WTC11 (cell line): ENCODE measurements around the gene ATP2B3. TPM values are rescaled to one million over a fixed set of nuclear protein-coding genes. Genes with fewer than 3 reads are reported as not detected.

Experiments used
- ATAC-seq: fragments of 200-7000 bp; cut with Tn5 transposase; 2 replicates; pipeline ENCODE4 v1.10.0; 2021; ENCODE audit warnings: mild to moderate bottlenecking, moderate library complexity
- CTCF ChIA-PET: fragments of 300-600 bp; sonication (Branson Sonifier 250); formaldehyde crosslinking; loops from one replicate; lab custom pipeline; 2021; ENCODE audit warnings: antibody characterized with exemption; lab: Charles Lee
- POLR2A ChIA-PET: fragments of 350-600 bp; sonication (Branson Sonifier 250); formaldehyde crosslinking; loops from one replicate; lab custom pipeline; 2021; ENCODE audit warnings: antibody characterized with exemption; lab: Charles Lee
- DNase-seq: peaks from one replicate; pipeline ENCODE4 v3.0.0; 2021; ENCODE audit warnings: low spot score
- H3K27ac Mint-ChIP-seq: 2 replicates; pipeline ENCODE4 v1.8.0; 2021; ENCODE audit warnings: mixed read lengths
- H3K27me3 Mint-ChIP-seq: 2 replicates; pipeline ENCODE4 v1.8.0; 2021; ENCODE audit warnings: low read depth, mild to moderate bottlenecking, moderate library complexity, mixed read lengths
- H3K36me3 Mint-ChIP-seq: 2 replicates; pipeline ENCODE4 v1.8.0; 2021; ENCODE audit warnings: mixed read lengths
- H3K4me1 Mint-ChIP-seq: 2 replicates; pipeline ENCODE4 v1.8.0; 2022; ENCODE audit warnings: mixed read lengths
- H3K4me3 Mint-ChIP-seq: 2 replicates; pipeline ENCODE4 v1.8.0; 2021; ENCODE audit warnings: mild to moderate bottlenecking, moderate library complexity, mixed read lengths
- H3K9me3 Mint-ChIP-seq: 2 replicates; pipeline ENCODE4 v1.8.0; 2021; ENCODE audit warnings: mixed read lengths
- CREB1 ChIP-seq: sonication (generic); formaldehyde crosslinking; IDR thresholded peaks from 2 replicates; pipeline ENCODE4 v1.8.0; 2023; ENCODE audit warnings: mild to moderate bottlenecking, missing genetic modification reagents
- FOXP1 ChIP-seq: sonication (generic); formaldehyde crosslinking; IDR thresholded peaks from 2 replicates; pipeline ENCODE4 v1.8.0; 2022; ENCODE audit warnings: missing genetic modification reagents, mild to moderate bottlenecking, moderate library complexity, borderline replicate concordance
- FOXP4 ChIP-seq: sonication (generic); formaldehyde crosslinking; IDR thresholded peaks from 2 replicates; pipeline ENCODE4 v1.8.0; 2022; ENCODE audit warnings: mild to moderate bottlenecking, missing genetic modification reagents
- GRHL2 ChIP-seq: fragments of 250-450 bp; sonication (Bioruptor Pico); IDR thresholded peaks from 2 replicates; pipeline ENCODE4 v1.8.0; 2022; ENCODE audit warnings: mild to moderate bottlenecking, moderate library complexity; ENCODE audit not compliant: insufficient replicate concordance, severe bottlenecking
- JUN ChIP-seq: sonication (generic); formaldehyde crosslinking; IDR thresholded peaks from 2 replicates; pipeline ENCODE4 v1.8.0; 2023; ENCODE audit warnings: mild to moderate bottlenecking, missing genetic modification reagents
- NFE2L1 ChIP-seq: sonication (generic); formaldehyde crosslinking; IDR thresholded peaks from 2 replicates; pipeline ENCODE4 v1.8.1; 2023; ENCODE audit warnings: missing genetic modification reagents
- NR1H2 ChIP-seq: sonication (generic); formaldehyde crosslinking; IDR thresholded peaks from 2 replicates; pipeline ENCODE4 v1.9.0; 2021; ENCODE audit warnings: mild to moderate bottlenecking, moderate library complexity, missing genetic modification reagents
- OVOL2 ChIP-seq: fragments of 250-450 bp; sonication (Bioruptor Pico); IDR thresholded peaks from 2 replicates; pipeline ENCODE4 v1.9.0; 2021; ENCODE audit warnings: mild to moderate bottlenecking, borderline replicate concordance
- PREB ChIP-seq: sonication (generic); formaldehyde crosslinking; IDR thresholded peaks from 2 replicates; pipeline ENCODE4 v1.8.1; 2022; ENCODE audit warnings: mild to moderate bottlenecking, missing genetic modification reagents, moderate library complexity, borderline replicate concordance
- RORB ChIP-seq: fragments of 250-450 bp; sonication (Bioruptor Pico); IDR thresholded peaks from 2 replicates; pipeline ENCODE4 v1.9.0; 2021; ENCODE audit warnings: mild to moderate bottlenecking
- ZNF263 ChIP-seq: sonication (generic); formaldehyde crosslinking; IDR thresholded peaks from 2 replicates; pipeline ENCODE4 v1.8.1; 2022; ENCODE audit warnings: low read depth, mild to moderate bottlenecking, moderate library complexity, missing genetic modification reagents
- total RNA-seq: library from RNA; stranded (reverse); gene quantifications from 3 replicates; pipeline ENCODE4 v1.2.3, GENCODE V29; 2021
- TF ChIP-seq, protein P1 (sequence below): sonication (generic); formaldehyde crosslinking; IDR thresholded peaks from 2 replicates; pipeline ENCODE4 v1.8.1; 2022; ENCODE audit warnings: low read depth, mild to moderate bottlenecking, moderate library complexity, missing genetic modification reagents, borderline replicate concordance
- TF ChIP-seq, protein P2 (sequence below): sonication (generic); formaldehyde crosslinking; IDR thresholded peaks from 2 replicates; pipeline ENCODE4 v1.8.1; 2023; ENCODE audit warnings: mild to moderate bottlenecking, missing genetic modification reagents, moderate library complexity
- TF ChIP-seq, protein P3 (sequence below): fragments of 200-600 bp; IDR thresholded peaks from 2 replicates; pipeline ENCODE4 v1.8.0; 2022; ENCODE audit warnings: antibody characterized with exemption
- TF ChIP-seq, protein P4 (sequence below): fragments of 250-450 bp; sonication (Bioruptor Pico); conservative IDR thresholded peaks from 2 replicates; pipeline ENCODE4 v1.9.0; 2021; ENCODE audit warnings: mild to moderate bottlenecking

The ATP2B3 gene
- total RNA-seq, 1 experiment from 2014 or later: 0.28 TPM

DNA sequence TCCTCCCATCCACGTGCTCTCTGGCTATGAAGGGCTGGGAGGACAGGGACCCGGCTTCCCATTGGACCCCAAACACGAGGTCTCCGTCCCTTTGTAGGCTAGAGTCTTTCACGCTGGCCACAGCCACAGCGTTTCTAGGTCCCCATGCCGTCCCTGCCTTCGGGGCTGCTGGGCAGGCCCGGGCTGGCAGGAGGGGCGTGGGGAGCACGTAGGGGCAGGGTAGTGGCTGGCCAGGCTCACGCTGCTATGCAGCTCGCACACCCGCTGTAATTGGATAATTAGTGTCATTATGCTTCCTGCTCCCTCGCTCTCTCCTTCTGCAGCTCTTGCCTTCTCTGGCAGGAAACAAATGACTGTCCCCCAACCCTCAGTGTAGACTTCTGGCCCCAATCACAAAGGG lies 9.8 kb downstream of the ATP2B3 start (continued):
- TF ChIP-seq, protein P1, sequence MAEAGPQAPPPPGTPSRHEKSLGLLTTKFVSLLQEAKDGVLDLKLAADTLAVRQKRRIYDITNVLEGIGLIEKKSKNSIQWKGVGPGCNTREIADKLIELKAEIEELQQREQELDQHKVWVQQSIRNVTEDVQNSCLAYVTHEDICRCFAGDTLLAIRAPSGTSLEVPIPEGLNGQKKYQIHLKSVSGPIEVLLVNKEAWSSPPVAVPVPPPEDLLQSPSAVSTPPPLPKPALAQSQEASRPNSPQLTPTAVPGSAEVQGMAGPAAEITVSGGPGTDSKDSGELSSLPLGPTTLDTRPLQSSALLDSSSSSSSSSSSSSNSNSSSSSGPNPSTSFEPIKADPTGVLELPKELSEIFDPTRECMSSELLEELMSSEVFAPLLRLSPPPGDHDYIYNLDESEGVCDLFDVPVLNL (CRISPR knock-in tag): no peak

- Mint-ChIP-seq H3K27me3 (no peaks in the 10 kb centered on the region; the same call in 1 of the 2 replicates), H3K9me3 (no peaks in the 10 kb centered on the region), H3K4me3 (no peak overlapping the region), H3K4me1 (no peaks in the 10 kb centered on the region), H3K27ac (no peak overlapping the region), H3K36me3 (no peaks in the 10 kb centered on the region)
- no peak for ATAC-seq
- ChIA-PET CTCF (interaction anchor here (0.6 to 1.6 kb wide), 3 partner anchors 9 to 138 kb away, joined by 4 to 7 read pairs (median 5); partner anchors contain the start of gene DUSP9), POLR2A (no interaction called here)
- DNase-seq: no peak
- TF ChIP-seq, protein P2, sequence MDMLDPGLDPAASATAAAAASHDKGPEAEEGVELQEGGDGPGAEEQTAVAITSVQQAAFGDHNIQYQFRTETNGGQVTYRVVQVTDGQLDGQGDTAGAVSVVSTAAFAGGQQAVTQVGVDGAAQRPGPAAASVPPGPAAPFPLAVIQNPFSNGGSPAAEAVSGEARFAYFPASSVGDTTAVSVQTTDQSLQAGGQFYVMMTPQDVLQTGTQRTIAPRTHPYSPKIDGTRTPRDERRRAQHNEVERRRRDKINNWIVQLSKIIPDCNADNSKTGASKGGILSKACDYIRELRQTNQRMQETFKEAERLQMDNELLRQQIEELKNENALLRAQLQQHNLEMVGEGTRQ (CRISPR knock-in tag): no peak
- TF ChIP-seq FOXP1 (CRISPR knock-in tag) (no peak), GRHL2 (CRISPR knock-in tag) (no peak), RORB (CRISPR knock-in tag) (no peak), JUN (CRISPR knock-in tag) (no peak), NR1H2 (no peak), CREB1 (CRISPR knock-in tag) (no peak), OVOL2 (CRISPR knock-in tag) (no peak), ZNF263 (CRISPR knock-in tag) (no peak), NFE2L1 (CRISPR knock-in tag) (no peak), FOXP4 (no peak), PREB (no peak)
- TF ChIP-seq, protein P3, sequence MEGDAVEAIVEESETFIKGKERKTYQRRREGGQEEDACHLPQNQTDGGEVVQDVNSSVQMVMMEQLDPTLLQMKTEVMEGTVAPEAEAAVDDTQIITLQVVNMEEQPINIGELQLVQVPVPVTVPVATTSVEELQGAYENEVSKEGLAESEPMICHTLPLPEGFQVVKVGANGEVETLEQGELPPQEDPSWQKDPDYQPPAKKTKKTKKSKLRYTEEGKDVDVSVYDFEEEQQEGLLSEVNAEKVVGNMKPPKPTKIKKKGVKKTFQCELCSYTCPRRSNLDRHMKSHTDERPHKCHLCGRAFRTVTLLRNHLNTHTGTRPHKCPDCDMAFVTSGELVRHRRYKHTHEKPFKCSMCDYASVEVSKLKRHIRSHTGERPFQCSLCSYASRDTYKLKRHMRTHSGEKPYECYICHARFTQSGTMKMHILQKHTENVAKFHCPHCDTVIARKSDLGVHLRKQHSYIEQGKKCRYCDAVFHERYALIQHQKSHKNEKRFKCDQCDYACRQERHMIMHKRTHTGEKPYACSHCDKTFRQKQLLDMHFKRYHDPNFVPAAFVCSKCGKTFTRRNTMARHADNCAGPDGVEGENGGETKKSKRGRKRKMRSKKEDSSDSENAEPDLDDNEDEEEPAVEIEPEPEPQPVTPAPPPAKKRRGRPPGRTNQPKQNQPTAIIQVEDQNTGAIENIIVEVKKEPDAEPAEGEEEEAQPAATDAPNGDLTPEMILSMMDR: no peak
- TF ChIP-seq, protein P4, sequence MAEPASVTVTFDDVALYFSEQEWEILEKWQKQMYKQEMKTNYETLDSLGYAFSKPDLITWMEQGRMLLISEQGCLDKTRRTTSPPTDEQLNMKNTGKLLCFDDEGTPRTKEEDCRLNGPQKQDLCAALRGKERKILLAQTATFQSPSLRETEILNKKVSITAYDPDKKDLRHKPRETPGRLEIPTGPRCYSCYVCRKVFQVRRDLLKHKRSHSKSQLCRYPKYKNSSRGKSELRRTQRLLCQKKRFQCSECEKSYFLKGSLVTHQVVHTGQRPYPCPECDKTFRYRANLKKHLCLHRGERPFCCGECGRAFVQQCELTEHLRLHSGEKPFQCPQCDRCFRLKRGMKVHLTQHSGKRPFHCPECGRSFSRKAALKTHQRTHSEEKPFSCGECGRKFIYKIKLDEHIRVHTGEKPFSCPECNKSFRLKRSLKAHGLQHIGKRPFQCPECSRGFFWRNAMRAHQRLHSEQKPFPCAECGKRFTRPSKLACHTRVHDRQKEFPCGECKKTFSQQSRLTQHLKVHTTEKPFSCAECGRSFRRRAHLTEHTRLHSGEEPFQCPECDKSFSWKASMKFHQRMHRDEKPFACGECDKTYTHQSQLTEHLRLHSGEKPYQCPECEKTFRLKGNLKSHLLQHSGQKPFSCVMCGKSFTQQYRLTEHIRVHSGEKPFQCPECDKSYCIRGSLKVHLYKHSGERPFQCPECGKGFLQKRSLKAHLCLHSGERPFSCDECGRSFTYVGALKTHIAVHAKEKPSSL (CRISPR knock-in tag): no peak
- TF ChIP-seq, protein P1 (CRISPR knock-in tag): no peak
These were observed 13.1 kb downstream of the ATP2B3 start for GRCh38 chrX:153530411-153531129.
